Peyer's patch (tissue), 4 donors: ENCODE measurements around the gene PHLDB2. TPM values are rescaled to one million over a fixed set of nuclear protein-coding genes. Genes with fewer than 3 reads are reported as not detected.
"Not testable (repeated sequence)": the region's sequence is repeated elsewhere in the genome, so short reads cannot be mapped to it uniquely, and the experiment has no call there.

ENCODE experiments used
- DNase-seq, 3 donors: peaks; one replicate each; pipeline ENCODE4 v3.0.0-alpha.2; 2017 to 2019
- H3K27ac ChIP-seq, 4 donors: fragments of 200-600 bp; sonication (generic); one replicate each; pipeline ENCODE4 v1.5.1; 2016 to 2019
- H3K27me3 ChIP-seq, 2 donors: fragments of 200-600 bp; sonication (generic); one replicate each; pipeline ENCODE4 v1.5.1; 2019
- H3K36me3 ChIP-seq, 3 donors: fragments of 200-600 bp; sonication (generic); one replicate each; pipeline ENCODE4 v1.5.1; 2016 to 2019
- H3K4me1 ChIP-seq, 4 donors: fragments of 200-600 bp; sonication (generic); one replicate each; pipeline ENCODE4 v1.5.1; 2016 to 2019
- H3K4me3 ChIP-seq, 4 donors: fragments of 200-600 bp; sonication (generic); 1 replicate in 3 of 4; 2 replicates in 1 of 4; pipeline ENCODE4 v1.5.1; 2016 to 2019; ENCODE audit warnings: mild to moderate bottlenecking in 1 of 4
- H3K9me3 ChIP-seq, 4 donors: fragments of 200-600 bp; sonication (generic); one replicate each; pipeline ENCODE4 v1.5.1; 2016 to 2019; ENCODE audit warnings: mild to moderate bottlenecking in 1 of 4
- CTCF ChIP-seq, 6 experiments: fragments of 450-650 bp in 4 of 6; fragments of 200-600 bp in 2 of 6; sonication (generic) in 1 of 6; IDR thresholded peaks; one replicate each; pipeline ENCODE4 v1.5.1; 2017 to 2019; ENCODE audit warnings: antibody characterized with exemption in 6 of 6, mild to moderate bottlenecking in 3 of 6, moderate library complexity in 1 of 6
- POLR2A ChIP-seq, 2 donors: fragments of 450-650 bp; IDR thresholded peaks; one replicate each; pipeline ENCODE4 v1.5.1; 2017; ENCODE audit warnings: antibody characterized with exemption in 2 of 2, mild to moderate bottlenecking in 2 of 2, moderate library complexity in 2 of 2
- total RNA-seq, 4 donors: library from RNA; depleted of rRNA; stranded (reverse); fragments of >200 nt; gene quantifications; one replicate each; pipeline ENCODE4 v1.1.0, GENCODE V29; 2016

PHLDB2 gene
- total RNA-seq, 4 donors from 2014 or later: 6.0 to 66.0 (median 12.5) TPM

- Histone ChIP-seq H3K27ac (no peak overlapping the region), H3K4me3 (no peak overlapping the region), H3K9me3 (no peaks in the 10 kb centered on the region), H3K36me3 (no peaks in the 10 kb centered on the region), H3K4me1 (no peaks in the 10 kb centered on the region), H3K27me3 (no peaks in the 10 kb centered on the region)
- no peak for TF ChIP-seq CTCF (IDR thresholded peaks at IDR 0.05)
- no peak for TF ChIP-seq POLR2A (IDR thresholded peaks at IDR 0.05)
- no peak for DNase-seq
Observed at GRCh38 chr3:111813979-111814378, 45.1 kb upstream of the PHLDB2 start.

- not testable (repeated sequence) for H3K27me3 ChIP-seq, H3K36me3 ChIP-seq, H3K9me3 ChIP-seq, H3K4me3 ChIP-seq, DNase-seq, H3K4me1 ChIP-seq, H3K27ac ChIP-seq
Observed at GRCh38 chr3:111816771-111817170, 42.3 kb upstream of the PHLDB2 start.

DNA sequence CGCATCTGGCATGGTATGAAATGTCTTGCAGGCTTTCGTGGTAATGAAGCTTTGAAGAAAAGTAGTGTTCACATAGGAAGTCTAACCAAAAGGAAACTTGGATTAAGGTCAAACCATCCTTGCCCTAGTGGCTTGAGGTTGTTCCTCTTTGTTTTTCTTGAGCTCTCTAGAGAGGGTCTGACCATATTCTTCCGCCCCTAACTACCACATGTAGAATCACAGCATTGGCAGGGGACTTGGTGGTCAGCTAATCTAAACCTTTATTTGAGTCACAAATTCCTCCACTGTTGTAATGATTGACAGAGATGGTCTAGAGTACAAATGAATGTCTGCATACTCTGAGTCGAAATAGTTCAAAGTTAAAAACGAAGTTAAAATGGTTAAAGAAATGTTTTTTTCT, 39.1 kb upstream of the PHLDB2 start:
- H3K36me3 ChIP-seq: no peaks in the 10 kb centered on the region
- no peaks in the 10 kb centered on the region for H3K27me3 ChIP-seq
- no peaks in the 10 kb centered on the region for H3K9me3 ChIP-seq
- H3K27ac ChIP-seq: no peak overlapping the region
- H3K4me1 ChIP-seq: no peaks in the 10 kb centered on the region
- TF ChIP-seq CTCF (IDR thresholded peaks at IDR 0.05) (no peak), POLR2A (IDR thresholded peaks at IDR 0.05) (no peak)
- no peak overlapping the region for H3K4me3 ChIP-seq
- DNase-seq: no peak

DNA sequence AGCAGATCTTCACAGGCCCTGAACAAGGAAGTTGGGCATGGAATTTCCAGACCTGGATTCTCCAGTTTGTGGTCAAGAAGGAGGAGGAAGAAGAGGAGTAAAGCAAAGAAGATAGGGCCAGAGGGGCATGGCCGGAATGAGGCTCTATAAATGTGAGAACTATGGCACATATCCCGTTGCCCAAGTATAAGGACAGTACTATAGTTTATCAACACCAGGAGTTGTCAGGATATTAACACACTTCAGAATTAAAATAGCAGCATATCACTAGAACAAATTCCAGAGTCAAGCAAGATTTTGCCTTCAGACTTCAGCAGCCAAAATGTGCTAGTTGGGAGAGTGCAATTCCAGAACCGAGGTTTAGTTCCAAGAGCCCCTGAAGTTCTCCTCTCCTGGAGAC, 38.4 kb upstream of the PHLDB2 start:
- no peak for TF ChIP-seq CTCF (IDR thresholded peaks at IDR 0.05)
- H3K4me3 ChIP-seq: no peak overlapping the region
- no peaks in the 10 kb centered on the region for H3K9me3 ChIP-seq
- H3K27me3 ChIP-seq: no peaks in the 10 kb centered on the region
- no peak for DNase-seq
- no peaks in the 10 kb centered on the region for H3K4me1 ChIP-seq
- no peak overlapping the region for H3K27ac ChIP-seq
- H3K36me3 ChIP-seq: no peaks in the 10 kb centered on the region

DNA sequence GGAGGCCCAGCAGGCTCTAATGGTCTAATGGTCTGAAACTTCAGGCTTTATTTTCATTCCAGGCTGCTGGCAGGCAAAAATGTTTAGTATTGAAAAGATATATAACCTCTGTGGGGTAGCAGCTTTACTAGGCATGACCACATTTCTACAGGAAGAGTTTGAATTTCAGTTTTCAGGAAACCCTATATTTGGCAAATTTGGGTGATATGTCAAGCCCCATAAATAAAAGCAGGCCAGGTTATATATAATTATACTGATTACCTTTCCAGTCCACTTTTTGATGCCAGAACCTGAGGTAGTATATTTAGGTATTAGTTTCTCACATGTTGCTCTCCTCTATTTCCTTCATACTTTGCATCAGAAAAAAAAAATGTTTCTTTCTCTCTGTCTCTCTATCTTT, 37.2 kb upstream of the PHLDB2 start:
- no peaks in the 10 kb centered on the region for H3K27me3 ChIP-seq
- no peaks in the 10 kb centered on the region for H3K9me3 ChIP-seq
- no peaks in the 10 kb centered on the region for H3K36me3 ChIP-seq
- TF ChIP-seq POLR2A (IDR thresholded peaks at IDR 0.05) (no peak), CTCF (IDR thresholded peaks at IDR 0.05) (no peak)
- no peak overlapping the region for H3K27ac ChIP-seq
- no peaks in the 10 kb centered on the region for H3K4me1 ChIP-seq
- no peak overlapping the region for H3K4me3 ChIP-seq
- no peak for DNase-seq

DNA sequence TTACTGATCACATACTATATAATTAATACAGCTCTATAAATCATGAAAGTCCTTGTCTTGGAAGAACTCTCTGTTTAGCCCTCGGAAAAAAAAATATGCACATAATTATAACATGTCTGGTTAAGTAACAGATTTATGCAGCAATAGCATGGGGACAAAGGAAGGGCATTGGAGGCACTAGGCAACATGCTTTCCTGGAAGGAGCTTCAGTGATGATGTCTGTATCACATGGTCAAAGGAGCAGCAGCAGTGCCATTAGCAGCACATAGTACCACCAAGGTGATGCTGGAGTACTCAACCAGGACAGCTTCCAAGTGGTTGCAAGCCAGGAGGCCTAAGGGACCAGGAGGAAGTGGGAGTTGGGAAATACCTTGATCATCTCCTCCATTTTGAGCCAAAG, 36.3 kb upstream of the PHLDB2 start:
- H3K36me3 ChIP-seq: no peaks in the 10 kb centered on the region
- no peaks in the 10 kb centered on the region for H3K4me1 ChIP-seq
- no peak overlapping the region for H3K4me3 ChIP-seq
- H3K9me3 ChIP-seq: no peaks in the 10 kb centered on the region
- no peak for DNase-seq
- H3K27me3 ChIP-seq: no peaks in the 10 kb centered on the region
- no peak for TF ChIP-seq CTCF (IDR thresholded peaks at IDR 0.05)
- TF ChIP-seq POLR2A (IDR thresholded peaks at IDR 0.05): no peak
- H3K27ac ChIP-seq: no peak overlapping the region
